DND-41 (cell line): ENCODE measurements around the gene DGUOK.

ENCODE experiments used
- ATAC-seq: fragments of 200-7000 bp; cut with Tn5 transposase; 3 replicates; pipeline ENCODE4 v1.9.1; 2021; ENCODE audit warnings: low read depth; ENCODE audit not compliant: insufficient read depth
- DNase-seq: peaks from one replicate; pipeline ENCODE4 v3.0.0-alpha.2; 2020
- H2AFZ ChIP-seq: 2 replicates; pipeline ENCODE4 v1.6.0; 2012; ENCODE audit warnings: low read depth, low read length
- H3K27ac ChIP-seq: 2 replicates; pipeline ENCODE4 v1.5.1; 2012; ENCODE audit warnings: low read length, inconsistent platforms
- H3K27me3 ChIP-seq: fragments of 200-600 bp; sonication (generic); 2 replicates; pipeline ENCODE4 v1.6.0; 2012; ENCODE audit warnings: low read length, mild to moderate bottlenecking, inconsistent platforms; ENCODE audit not compliant: insufficient read depth, poor library complexity
- H3K36me3 ChIP-seq: 2 replicates; pipeline ENCODE4 v1.5.1; 2012; ENCODE audit warnings: low read length, inconsistent platforms; ENCODE audit not compliant: insufficient read depth
- H3K4me1 ChIP-seq: 2 replicates; pipeline ENCODE4 v1.5.1; 2012; ENCODE audit warnings: mild to moderate bottlenecking, low read length; ENCODE audit not compliant: insufficient read depth
- H3K4me2 ChIP-seq: 2 replicates; pipeline ENCODE4 v1.6.0; 2012; ENCODE audit warnings: mild to moderate bottlenecking, moderate library complexity, low read length, inconsistent platforms; ENCODE audit not compliant: insufficient read depth
- H3K4me3 ChIP-seq, 2 experiments: fragments of 200-600 bp in 1 of 2; shearing (Covaris generic) in 1 of 2; 2 replicates each; pipeline ENCODE4 v1.5.1; 2012 to 2016; ENCODE audit warnings: inconsistent platforms in 2 of 2, low read length in 2 of 2, mild to moderate bottlenecking in 2 of 2, low read depth in 1 of 2, moderate library complexity in 1 of 2
- H3K79me2 ChIP-seq: 2 replicates; pipeline ENCODE4 v1.6.0; 2012; ENCODE audit warnings: low read length, inconsistent platforms; ENCODE audit not compliant: insufficient read depth
- H3K9ac ChIP-seq: 2 replicates; pipeline ENCODE4 v1.6.0; 2012; ENCODE audit warnings: low read depth, mild to moderate bottlenecking, inconsistent platforms, low read length, moderate library complexity
- H3K9me3 ChIP-seq: 2 replicates; pipeline ENCODE4 v1.5.1; 2012; ENCODE audit warnings: low read length, moderate library complexity, mild to moderate bottlenecking, inconsistent platforms; ENCODE audit not compliant: insufficient read depth, severe bottlenecking
- H4K20me1 ChIP-seq: 2 replicates; pipeline ENCODE4 v1.6.0; 2012; ENCODE audit warnings: low read length; ENCODE audit not compliant: insufficient read depth
- CTCF ChIP-seq: IDR thresholded peaks from 2 replicates; pipeline ENCODE4 v1.5.1; 2012; ENCODE audit warnings: borderline replicate concordance, low read length, moderate library complexity, mild to moderate bottlenecking; ENCODE audit not compliant: poor library complexity, severe bottlenecking; ENCODE audit errors: extremely low read depth
- EZH2 ChIP-seq: IDR thresholded peaks from 3 replicates; pipeline ENCODE4 v1.6.1; 2012; ENCODE audit warnings: borderline replicate concordance, low read depth, mild to moderate bottlenecking, moderate library complexity, low read length, inconsistent platforms; ENCODE audit not compliant: severe bottlenecking

DGUOK gene

DNA sequence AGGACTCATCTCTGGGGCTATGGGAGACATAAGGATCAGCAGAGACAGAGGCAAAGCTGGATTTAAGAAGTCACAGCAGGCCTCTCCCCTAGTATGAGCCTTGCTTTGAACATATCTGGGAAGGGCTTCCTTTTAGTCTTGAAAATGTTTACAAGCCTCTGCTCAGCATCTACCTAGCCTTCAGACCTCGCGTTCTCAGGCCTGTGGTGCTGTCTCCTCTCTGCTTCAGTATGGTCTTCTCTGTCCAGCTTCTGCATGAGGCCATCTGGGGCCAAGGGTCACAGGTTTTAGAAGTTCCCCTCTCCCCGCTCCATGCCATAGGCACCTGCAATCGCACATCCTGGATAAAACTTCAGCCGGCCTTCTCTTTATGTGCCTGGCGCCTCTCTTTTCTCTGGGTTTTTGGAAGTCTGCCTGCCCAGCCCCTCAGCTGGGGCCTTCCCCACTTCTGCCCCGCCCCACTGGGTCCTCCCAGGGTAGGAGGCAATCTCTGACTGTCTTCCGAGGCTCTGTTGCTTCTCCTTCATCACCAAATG lies 26.8 kb upstream of the DGUOK start:
- no peak for TF ChIP-seq CTCF
- TF ChIP-seq EZH2: no peak
- no peaks in the 10 kb centered on the region for H3K9me3 ChIP-seq
- no peak for DNase-seq
- H3K9ac ChIP-seq: no peak overlapping the region
- H3K4me2 ChIP-seq: no peak overlapping the region
- H2AFZ ChIP-seq: no peak overlapping the region
- H3K27ac ChIP-seq: no peak overlapping the region
- H3K36me3 ChIP-seq: no peaks in the 10 kb centered on the region
- H3K79me2 ChIP-seq: no peaks in the 10 kb centered on the region
- H3K4me1 ChIP-seq: peaks cover 19% of the 10 kb centered on the region
- H3K27me3 ChIP-seq: peaks cover 3% of the 10 kb centered on the region
- ATAC-seq: no peak
- no peaks in the 10 kb centered on the region for H4K20me1 ChIP-seq
- H3K4me3 ChIP-seq: no peak overlapping the region

DNA sequence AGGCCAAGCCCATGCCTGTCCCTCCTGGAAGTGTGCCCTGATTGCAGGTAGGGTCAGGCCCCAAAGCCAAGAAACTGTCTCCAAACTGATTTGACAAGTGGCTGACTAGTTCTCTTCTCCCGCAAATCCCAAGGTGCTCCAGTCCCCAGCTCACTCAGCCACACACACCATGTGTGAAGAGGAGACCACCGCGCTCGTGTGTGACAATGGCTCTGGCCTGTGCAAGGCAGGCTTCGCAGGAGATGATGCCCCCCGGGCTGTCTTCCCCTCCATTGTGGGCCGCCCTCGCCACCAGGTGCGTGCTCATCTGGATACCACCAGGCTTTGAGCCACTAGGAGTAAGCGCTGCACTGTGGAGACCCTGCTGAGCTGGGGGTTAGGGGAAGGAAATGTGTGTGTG lies 25.5 kb upstream of the DGUOK start:
- Histone ChIP-seq H2AFZ (no peak overlapping the region), H3K79me2 (no peaks in the 10 kb centered on the region), H3K27me3 (peaks cover 3% of the 10 kb centered on the region), H3K4me3 (no peak overlapping the region), H3K4me2 (no peak overlapping the region), H3K4me1 (peaks cover 16% of the 10 kb centered on the region), H3K27ac (no peak overlapping the region), H3K9ac (no peak overlapping the region), H3K36me3 (no peaks in the 10 kb centered on the region), H4K20me1 (no peaks in the 10 kb centered on the region), H3K9me3 (no peaks in the 10 kb centered on the region)
- DNase-seq (no peak), ATAC-seq (no peak)
- TF ChIP-seq CTCF (no peak), EZH2 (no peak)

GRCh38 chr2:73902284-73902683 lies 24.4 kb upstream of the DGUOK start:
- peaks cover 5% of the 10 kb centered on the region for H3K4me1 ChIP-seq
- no peak overlapping the region; the same call in 1 of the 2 replicates for H2AFZ ChIP-seq
- H3K27me3 ChIP-seq: peaks cover 3% of the 10 kb centered on the region

More at GRCh38 chr2:73902284-73902683, 24.4 kb upstream of the DGUOK start:
- no peak for ATAC-seq
- H3K9me3 ChIP-seq: no peaks in the 10 kb centered on the region
- H3K79me2 ChIP-seq: no peaks in the 10 kb centered on the region
- no peak for DNase-seq
- no peak overlapping the region for H3K4me3 ChIP-seq
- TF ChIP-seq CTCF (no peak), EZH2 (no peak)
- H4K20me1 ChIP-seq: no peaks in the 10 kb centered on the region
- no peak overlapping the region for H3K9ac ChIP-seq
- H3K4me2 ChIP-seq: no peak overlapping the region
- H3K36me3 ChIP-seq: no peaks in the 10 kb centered on the region
- H3K27ac ChIP-seq: no peak overlapping the region
